Measurements from ENCODE around the gene RAD18. TPM values are rescaled to one million over a fixed set of nuclear protein-coding genes. Genes with fewer than 3 reads are reported as not detected.

Gene RAD18
- total and polyA plus RNA-seq, 12 donors = 2.0 to 11.4 (median 8.5) TPM

GRCh38 chr3:8986741-8987140 is 23.5 kb upstream of the RAD18 start:
- H3K27ac ChIP-seq = no peak overlapping the region
- TF ChIP-seq CTCF (IDR thresholded peaks at IDR 0.05) (no peak), POLR2A (IDR thresholded peaks at IDR 0.05) (no peak)
- no peaks in the 10 kb centered on the region for H3K4me1 ChIP-seq (replicated peaks in 1 of 2)
- H3K9me3 ChIP-seq (replicated peaks in 1 of 3) = no peaks in the 10 kb centered on the region
- intact Hi-C loops (cut with DNase I) = loop anchor here (5.0 kb wide), 2 partner anchors 81 to 316 kb away; no protein-coding TSS in a partner anchor
- WGBS, 4 donors = 83 to 93% (median 87%) methylated on average over 4 to 6 of the region's 6 CpGs
- no peaks in the 10 kb centered on the region for H3K36me3 ChIP-seq (replicated peaks in 1 of 2)
- DNase-seq = no peak
- no peaks in the 10 kb centered on the region for H3K27me3 ChIP-seq
- H3K4me3 ChIP-seq = no peak overlapping the region

GRCh38 chr3:8985876-8986275 is 22.6 kb upstream of the RAD18 start:
- H3K27me3 ChIP-seq = no peaks in the 10 kb centered on the region
- no peaks in the 10 kb centered on the region for H3K4me1 ChIP-seq (replicated peaks in 1 of 2)
- H3K9me3 ChIP-seq (replicated peaks in 1 of 3) = no peaks in the 10 kb centered on the region
- WGBS, 4 donors = 57 to 91% (median 86%) methylated on average over 4 to 9 of the region's 9 CpGs
- intact Hi-C loops (cut with DNase I) = loop anchor here (5.0 kb wide), 2 partner anchors 81 to 316 kb away; no protein-coding TSS in a partner anchor
- DNase-seq = no peak
- H3K27ac ChIP-seq = no peak overlapping the region
- no peak for TF ChIP-seq CTCF (IDR thresholded peaks at IDR 0.05)
- no peak for TF ChIP-seq POLR2A (IDR thresholded peaks at IDR 0.05)
- H3K4me3 ChIP-seq = no peak overlapping the region
- H3K36me3 ChIP-seq (replicated peaks in 1 of 2) = no peaks in the 10 kb centered on the region

DNA sequence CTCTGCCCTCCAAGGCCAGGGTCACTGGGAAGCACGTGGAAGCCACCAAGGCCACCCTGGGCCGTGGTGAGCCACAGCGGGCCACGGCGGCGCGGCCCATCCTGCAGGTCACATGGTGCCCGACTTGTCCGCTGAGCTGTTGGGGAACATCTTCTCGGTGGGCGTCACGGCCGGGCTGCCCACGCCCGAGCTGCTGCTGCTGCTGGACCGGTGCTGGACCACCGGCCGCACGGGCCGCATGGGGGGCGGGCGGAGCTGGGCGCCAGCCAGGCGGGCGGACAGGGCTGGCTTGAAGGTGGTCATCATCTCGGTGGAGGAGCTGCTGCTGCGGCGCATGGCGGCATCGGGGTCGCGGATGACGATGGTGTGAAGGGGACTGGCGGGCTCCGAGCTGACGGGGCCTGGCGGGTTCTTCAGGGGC is 22.1 kb upstream of the RAD18 start:
- H3K4me3 ChIP-seq = no peak overlapping the region
- H3K9me3 ChIP-seq (replicated peaks in 1 of 3) = no peaks in the 10 kb centered on the region
- H3K27me3 ChIP-seq = no peaks in the 10 kb centered on the region
- TF ChIP-seq POLR2A (IDR thresholded peaks at IDR 0.05) = no peak
- no peak for TF ChIP-seq CTCF (IDR thresholded peaks at IDR 0.05)
- 83 to 98% (median 95%) methylated on average over 8 to 37 of the region's 37 CpGs for WGBS, 4 donors
- H3K36me3 ChIP-seq (replicated peaks in 1 of 2) = no peaks in the 10 kb centered on the region
- DNase-seq = no peak
- no peak overlapping the region for H3K27ac ChIP-seq
- intact Hi-C loops (cut with DNase I) = loop anchor here (5.0 kb wide), 2 partner anchors 82 to 317 kb away; no protein-coding TSS in a partner anchor
- no peaks in the 10 kb centered on the region for H3K4me1 ChIP-seq (replicated peaks in 1 of 2)

DNA sequence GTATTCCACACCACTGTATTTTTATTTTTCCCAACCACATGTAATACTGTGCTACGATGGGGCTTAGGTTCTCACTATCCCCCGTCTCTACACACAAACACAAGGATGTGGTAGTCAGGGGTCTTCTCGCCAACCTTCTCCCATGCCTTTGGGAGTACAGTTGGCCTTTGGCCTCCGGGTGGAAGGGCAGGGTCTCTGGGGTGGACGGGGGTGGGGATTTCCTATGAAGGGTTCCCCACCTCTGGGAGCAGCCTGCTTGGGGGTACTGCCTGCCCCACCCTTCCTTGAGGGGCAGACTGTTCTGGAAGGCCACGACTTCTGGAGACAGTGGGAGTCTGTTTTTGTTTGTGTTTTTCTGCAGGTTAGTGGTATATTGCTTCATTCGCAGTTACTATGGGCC is 21.3 kb upstream of the RAD18 start:
- Histone ChIP-seq H3K36me3 (replicated peaks in 1 of 2) (no peaks in the 10 kb centered on the region), H3K27me3 (no peaks in the 10 kb centered on the region), H3K4me1 (replicated peaks in 1 of 2) (no peaks in the 10 kb centered on the region), H3K4me3 (no peak overlapping the region), H3K27ac (no peak overlapping the region), H3K9me3 (replicated peaks in 1 of 3) (no peaks in the 10 kb centered on the region)
- intact Hi-C loops (cut with DNase I) = no loop called here
- DNase-seq = no peak
- 80 to 91% (median 87%) methylated on average over 7 of the region's 7 CpGs for WGBS, 4 donors
- TF ChIP-seq CTCF (IDR thresholded peaks at IDR 0.05) (no peak), POLR2A (IDR thresholded peaks at IDR 0.05) (no peak)
